Fibroblast of pulmonary artery (primary cell): ENCODE measurements around the gene CACNB2.
A peak's percentile ranks its signal among the peaks of the same experiment; 100 is the strongest.

Experiments used
- DNase-seq: peaks from one replicate; pipeline ENCODE4 v3.0.0-alpha.2; 2010; ENCODE audit warnings: low read depth
- H3K4me3 ChIP-seq: replicated peaks from 2 replicates; pipeline ENCODE4 v1.5.1; 2011; ENCODE audit warnings: low read depth, mild to moderate bottlenecking, control low read depth, low read length, moderate library complexity
- TF ChIP-seq, protein P1 (sequence below): IDR thresholded peaks from 2 replicates; pipeline ENCODE4 v1.5.1; 2011; ENCODE audit warnings: mild to moderate bottlenecking, control low read depth, low read length, inconsistent platforms; ENCODE audit errors: missing control alignments

Gene CACNB2

DNA sequence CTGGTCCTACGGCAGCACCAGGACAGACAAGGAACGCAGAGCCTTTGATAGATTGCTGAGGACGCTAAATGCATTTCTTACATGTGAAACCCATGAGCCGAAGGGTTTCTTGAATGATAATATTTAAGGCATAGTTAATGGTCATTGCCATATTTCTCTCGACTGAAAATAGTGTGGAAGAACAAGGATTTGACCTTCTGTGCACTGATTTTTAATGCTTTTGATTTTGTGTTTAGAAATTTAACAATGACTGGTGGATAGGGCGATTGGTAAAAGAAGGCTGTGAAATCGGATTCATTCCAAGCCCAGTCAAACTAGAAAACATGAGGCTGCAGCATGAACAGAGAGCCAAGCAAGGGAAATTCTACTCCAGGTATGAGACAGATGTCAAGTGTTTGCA lies 360.4 kb downstream of the CACNB2 start:
- no peak for DNase-seq
- TF ChIP-seq, protein P1, sequence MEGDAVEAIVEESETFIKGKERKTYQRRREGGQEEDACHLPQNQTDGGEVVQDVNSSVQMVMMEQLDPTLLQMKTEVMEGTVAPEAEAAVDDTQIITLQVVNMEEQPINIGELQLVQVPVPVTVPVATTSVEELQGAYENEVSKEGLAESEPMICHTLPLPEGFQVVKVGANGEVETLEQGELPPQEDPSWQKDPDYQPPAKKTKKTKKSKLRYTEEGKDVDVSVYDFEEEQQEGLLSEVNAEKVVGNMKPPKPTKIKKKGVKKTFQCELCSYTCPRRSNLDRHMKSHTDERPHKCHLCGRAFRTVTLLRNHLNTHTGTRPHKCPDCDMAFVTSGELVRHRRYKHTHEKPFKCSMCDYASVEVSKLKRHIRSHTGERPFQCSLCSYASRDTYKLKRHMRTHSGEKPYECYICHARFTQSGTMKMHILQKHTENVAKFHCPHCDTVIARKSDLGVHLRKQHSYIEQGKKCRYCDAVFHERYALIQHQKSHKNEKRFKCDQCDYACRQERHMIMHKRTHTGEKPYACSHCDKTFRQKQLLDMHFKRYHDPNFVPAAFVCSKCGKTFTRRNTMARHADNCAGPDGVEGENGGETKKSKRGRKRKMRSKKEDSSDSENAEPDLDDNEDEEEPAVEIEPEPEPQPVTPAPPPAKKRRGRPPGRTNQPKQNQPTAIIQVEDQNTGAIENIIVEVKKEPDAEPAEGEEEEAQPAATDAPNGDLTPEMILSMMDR: no peak
- no peak overlapping the region for H3K4me3 ChIP-seq

DNA sequence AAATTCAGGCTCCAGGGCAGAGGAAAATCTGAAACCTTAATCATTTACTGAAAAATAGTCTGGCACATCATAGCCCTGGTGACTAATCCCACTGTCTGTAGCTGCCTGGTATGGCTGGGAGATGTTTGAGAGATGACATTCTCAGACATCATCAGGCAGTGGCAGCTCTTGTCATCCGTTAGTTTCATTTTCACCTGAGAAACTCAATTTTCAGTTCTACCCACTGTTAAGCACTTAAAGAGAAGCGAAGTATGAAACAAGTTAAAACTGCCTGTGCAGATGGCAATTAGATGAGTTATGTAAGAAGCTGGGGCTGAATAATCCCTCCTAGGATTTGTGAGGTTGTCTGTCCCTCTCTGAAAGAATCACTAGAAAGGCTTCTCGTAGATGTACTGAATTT lies 361.0 kb downstream of the CACNB2 start:
- TF ChIP-seq, protein P1: no peak
- no peak for DNase-seq
- no peak overlapping the region for H3K4me3 ChIP-seq

DNA sequence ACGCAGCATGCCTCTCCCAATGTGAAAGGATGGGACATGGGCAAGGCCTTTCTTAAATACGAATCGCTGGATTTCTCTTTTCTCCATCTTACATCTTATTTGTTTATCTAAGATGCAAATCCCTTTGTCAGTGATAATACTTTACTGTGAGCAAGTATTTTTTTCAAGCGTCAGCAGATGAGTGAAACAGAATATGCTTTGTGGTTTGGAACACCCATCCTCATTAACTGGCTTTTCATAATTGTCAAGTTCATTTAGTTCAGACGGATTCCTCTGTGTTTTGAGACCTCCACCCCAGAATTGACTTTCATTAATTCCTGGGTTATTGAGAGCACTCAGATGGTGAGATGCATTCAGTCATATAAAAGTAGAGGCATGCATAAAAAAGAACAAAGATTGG lies 361.4 kb downstream of the CACNB2 start:
- no peak overlapping the region for H3K4me3 ChIP-seq
- DNase-seq: no peak
- TF ChIP-seq, protein P1: no peak

DNA sequence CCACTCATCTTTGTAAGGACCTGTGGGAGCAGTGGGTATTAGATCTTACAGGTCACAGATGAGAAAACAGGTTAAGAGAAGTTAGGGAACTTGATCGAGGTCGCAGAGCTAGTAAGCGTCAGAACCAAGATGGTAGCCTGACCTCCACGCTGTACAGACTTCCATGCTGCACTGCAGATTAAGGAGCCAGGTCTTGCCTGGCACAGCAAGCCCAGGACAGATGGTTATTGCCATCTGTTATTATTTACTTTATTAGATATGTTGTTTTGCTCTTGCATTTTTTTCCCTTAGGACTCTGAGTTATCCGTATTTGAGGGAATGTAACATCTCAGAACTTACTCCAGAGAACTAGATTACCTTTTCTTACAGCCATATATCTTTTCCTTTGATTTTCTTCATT lies 363.9 kb downstream of the CACNB2 start:
- TF ChIP-seq, protein P1: no peak
- H3K4me3 ChIP-seq: no peak overlapping the region
- DNase-seq: no peak

DNA sequence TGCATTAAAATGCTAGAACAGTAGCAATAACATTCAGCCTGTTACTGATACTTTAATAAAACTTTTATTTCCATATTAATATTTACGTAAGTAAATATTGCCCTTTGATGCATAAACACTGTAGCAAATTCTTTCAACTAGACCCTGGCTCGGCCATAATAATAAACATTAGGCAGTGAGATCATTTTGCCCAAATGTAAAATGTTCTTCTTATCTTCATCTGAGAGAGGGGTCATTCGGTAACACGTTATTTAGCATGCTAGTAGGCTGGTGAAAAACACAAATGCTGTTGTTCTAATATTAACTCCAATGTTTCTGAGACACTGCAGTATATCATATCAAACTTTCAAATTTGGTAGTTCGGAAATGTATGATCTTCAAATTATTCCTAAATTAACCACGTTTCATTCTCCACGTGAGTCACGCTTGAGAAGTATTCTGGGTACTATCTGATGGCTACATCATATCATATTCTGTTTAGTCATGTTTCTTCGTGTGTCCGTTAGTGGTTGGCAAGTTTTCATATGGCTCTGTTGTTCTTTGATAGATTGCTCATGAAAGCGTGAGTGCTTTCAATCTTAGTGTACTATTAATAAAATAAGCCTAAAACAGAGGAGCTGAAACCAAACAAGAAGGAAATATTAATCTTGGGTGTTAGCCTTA lies 365.4 kb downstream of the CACNB2 start:
- TF ChIP-seq, protein P1: no peak
- peak; percentile 54 for DNase-seq
- no peak overlapping the region for H3K4me3 ChIP-seq

DNA sequence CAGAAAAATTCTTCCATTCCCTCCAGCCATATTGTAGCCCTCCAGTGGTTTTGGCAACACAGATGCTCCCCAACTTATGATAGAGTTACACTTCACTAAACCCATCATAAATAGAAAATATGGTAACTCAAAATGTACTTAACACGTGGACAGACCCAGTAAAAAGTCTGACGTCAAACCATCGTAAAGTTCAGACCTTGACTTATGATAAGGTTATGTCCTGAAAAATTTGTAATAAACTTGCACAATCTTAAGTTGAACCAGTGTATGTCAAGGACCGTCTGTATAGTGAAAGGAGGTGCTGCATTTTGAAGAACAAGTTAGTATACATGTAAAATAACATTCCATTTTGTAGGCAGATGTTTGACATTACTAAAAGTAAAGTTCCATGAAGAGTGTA lies 368.4 kb downstream of the CACNB2 start:
- no peak overlapping the region for H3K4me3 ChIP-seq
- TF ChIP-seq, protein P1: no peak
- DNase-seq: no peak

DNA sequence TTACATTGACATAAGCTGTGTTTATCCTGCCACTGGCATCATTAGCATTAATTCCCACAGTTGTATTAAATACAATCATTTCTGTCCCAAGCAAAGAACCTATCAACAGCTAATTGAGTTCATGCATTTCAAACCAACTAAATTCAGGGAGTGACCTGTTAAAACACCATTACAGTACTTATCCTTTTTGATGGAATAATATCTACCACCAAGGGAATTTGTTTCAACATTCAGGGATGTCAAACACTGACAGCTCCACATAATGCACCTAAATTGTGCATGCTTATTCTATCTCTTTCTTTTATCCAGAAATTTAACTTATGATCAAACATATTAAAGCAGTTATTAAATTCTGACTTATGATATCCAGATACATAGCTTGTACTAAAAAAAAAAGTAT lies 374.3 kb downstream of the CACNB2 start:
- TF ChIP-seq, protein P1: no peak
- no peak for DNase-seq
- no peak overlapping the region for H3K4me3 ChIP-seq
